AG04450 (cell line): ENCODE measurements around the gene TMED6. TPM values are rescaled to one million over a fixed set of nuclear protein-coding genes. Genes with fewer than 3 reads are reported as not detected.

ENCODE experiments used
- CTCF ChIA-PET: fragments of 300-600, 350-600 bp; formaldehyde crosslinking; extraction: SDS; loops from one replicate; lab custom pipeline; 2022; ENCODE audit warnings: antibody characterized with exemption, inconsistent platforms; lab: Charles Lee
- POLR2A ChIA-PET: fragments of 350-600 bp; formaldehyde crosslinking; extraction: SDS; loops from one replicate; lab custom pipeline; 2021; ENCODE audit warnings: antibody characterized with exemption, inconsistent platforms; lab: Yijun Ruan, JAX
- DNase-seq: peaks from one replicate; pipeline ENCODE4 v3.0.0-alpha.2; 2011; ENCODE audit warnings: low read depth, low spot score
- H3K27ac ChIP-seq: one replicate; pipeline ENCODE4 v1.5.1; 2012; ENCODE audit warnings: low read depth, low read length, control low read depth
- H3K27me3 ChIP-seq: one replicate; pipeline ENCODE4 v1.6.0; 2012; ENCODE audit warnings: low read length; ENCODE audit not compliant: control insufficient read depth, insufficient read depth
- H3K4me3 ChIP-seq: 2 replicates; pipeline ENCODE4 v1.5.1; 2011; ENCODE audit warnings: mild to moderate bottlenecking, low read depth, low read length, control low read depth
- H3K9me3 ChIP-seq: 2 replicates; pipeline ENCODE4 v1.5.1; 2012; ENCODE audit warnings: low read length; ENCODE audit not compliant: control insufficient read depth, insufficient read depth
- CTCF ChIP-seq: IDR thresholded peaks from 2 replicates; pipeline ENCODE4 v1.5.1; 2011; ENCODE audit warnings: low read depth, low read length, control low read depth, inconsistent platforms
- polyA plus RNA-seq: library from polyadenylated mRNA; depleted of rRNA; stranded (reverse); fragments of >200 nt; gene quantifications from 2 replicates; pipeline ENCODE4 v1.2.3, GENCODE V29; 2011

Gene TMED6
- polyA plus RNA-seq, 1 experiment: not detected

- no peak overlapping the region for H3K4me3 ChIP-seq
- no peak overlapping the region for H3K27ac ChIP-seq
- no peaks in the 10 kb centered on the region for H3K9me3 ChIP-seq
- DNase-seq: no peak
- ChIA-PET POLR2A (interaction anchor here (0.5 kb wide), 1 partner anchor 1065 kb away, joined by 7 read pairs; no protein-coding TSS in a partner anchor), CTCF (no interaction called here)
- TF ChIP-seq CTCF: no peak
- no peaks in the 10 kb centered on the region for H3K27me3 ChIP-seq
Observed at GRCh38 chr16:69348222-69348621, 3.4 kb downstream of the TMED6 start.

GRCh38 chr16:69346683-69347082 is 4.9 kb downstream of the TMED6 start:
- DNase-seq: no peak
- Histone ChIP-seq H3K27me3 (no peaks in the 10 kb centered on the region), H3K4me3 (no peak overlapping the region), H3K9me3 (no peaks in the 10 kb centered on the region), H3K27ac (no peak overlapping the region)
- ChIA-PET POLR2A (no interaction called here), CTCF (no interaction called here)
- TF ChIP-seq CTCF: no peak

- Histone ChIP-seq H3K9me3 (no peaks in the 10 kb centered on the region), H3K4me3 (no peak overlapping the region), H3K27me3 (no peaks in the 10 kb centered on the region), H3K27ac (no peak overlapping the region)
- no peak for TF ChIP-seq CTCF
- POLR2A ChIA-PET: no interaction called here
- CTCF ChIA-PET: no interaction called here
- no peak for DNase-seq
Observed at GRCh38 chr16:69345923-69346322, 5.7 kb downstream of the TMED6 start.

- POLR2A ChIA-PET: interaction anchor here (0.6 kb wide), 1 partner anchor 33 kb away, joined by 3 read pairs; no protein-coding TSS in a partner anchor
- no peaks in the 10 kb centered on the region; the same call in 1 of the 2 replicates for H3K9me3 ChIP-seq
- CTCF ChIA-PET: interaction anchor here (1.5 kb wide), 1 partner anchor 410 kb away, joined by 3 read pairs; the partner anchor contains the start of gene NOB1
- H3K27me3 ChIP-seq: no peaks in the 10 kb centered on the region
- DNase-seq: no peak
- no peak overlapping the region for H3K4me3 ChIP-seq
- H3K27ac ChIP-seq: no peak overlapping the region
- TF ChIP-seq CTCF: no peak
Observed at GRCh38 chr16:69344171-69344570, 7.4 kb downstream of the TMED6 start.

- no peak for TF ChIP-seq CTCF
- Histone ChIP-seq H3K27ac (peak overlapping the region; percentile 80), H3K27me3 (no peaks in the 10 kb centered on the region), H3K4me3 (peak overlapping the region; percentile 94), H3K9me3 (no peaks in the 10 kb centered on the region; the same call in 1 of the 2 replicates)
- ChIA-PET POLR2A (interaction anchor here (0.9 kb wide), 1 partner anchor 11 kb away, joined by 3 read pairs; no protein-coding TSS in a partner anchor), CTCF (no interaction called here)
- no peak for DNase-seq
Observed at GRCh38 chr16:69340095-69340644, 11.4 kb downstream of the TMED6 start.
